H1 (cell line): ENCODE results near the gene ORC2. TPM values are rescaled to one million over a fixed set of nuclear protein-coding genes. Genes with fewer than 3 reads are reported as not detected.
A peak's percentile ranks its signal among the peaks of the same experiment; 100 is the strongest.

Experiments
- CTCF ChIA-PET: fragments of 300-600 bp; sonication (Branson Sonifier 250); formaldehyde crosslinking; loops from one replicate; lab custom pipeline; 2021; ENCODE audit not compliant: partially characterized antibody; lab: Charles Lee
- POLR2A ChIA-PET: fragments of 300-600 bp; sonication (Branson Sonifier 250); formaldehyde crosslinking; loops from one replicate; lab custom pipeline; 2021; ENCODE audit warnings: inconsistent platforms; ENCODE audit not compliant: partially characterized antibody; lab: Charles Lee
- DNase-seq, 2 experiments: peaks; one replicate each; pipeline versions ENCODE4 v3.0.0 to v3.0.0-alpha.2; 2010 to 2022; ENCODE audit warnings: low spot score in 2 of 2, low read depth in 1 of 2, mixed read lengths in 1 of 2
- FAIRE-seq: peaks from 2 replicates; lab custom pipeline; 2011; peaks lifted over from hg19 to GRCh38; lab: Jason Lieb, UNC
- H2AFZ ChIP-seq: 2 replicates; pipeline ENCODE4 v1.8.1; 2012; ENCODE audit warnings: low read length, inconsistent platforms
- H2AK5ac ChIP-seq: 2 replicates; pipeline ENCODE4 v1.6.1; 2013; ENCODE audit warnings: low read depth, low read length
- H2BK120ac ChIP-seq: replicated peaks from 2 replicates; pipeline ENCODE3; 2013; ENCODE audit warnings: low read depth, low read length, inconsistent platforms
- H2BK12ac ChIP-seq: 2 replicates; pipeline ENCODE4 v1.6.1; 2013; ENCODE audit warnings: low read depth, low read length
- H2BK15ac ChIP-seq: 2 replicates; pipeline ENCODE4 v1.6.1; 2013; ENCODE audit warnings: low read length
- H2BK20ac ChIP-seq: 2 replicates; pipeline ENCODE4 v1.6.1; 2013; ENCODE audit warnings: low read length
- H2BK5ac ChIP-seq: 2 replicates; pipeline ENCODE4 v1.6.1; 2013; ENCODE audit warnings: low read depth, low read length
- H3K14ac ChIP-seq: 2 replicates; pipeline ENCODE4 v1.6.1; 2013; ENCODE audit warnings: inconsistent platforms; ENCODE audit not compliant: insufficient read length
- H3K18ac ChIP-seq: 2 replicates; pipeline ENCODE4 v1.6.1; 2013; ENCODE audit warnings: low read length; ENCODE audit errors: extremely low read depth
- H3K23ac ChIP-seq: 2 replicates; pipeline ENCODE4 v1.6.1; 2013; ENCODE audit warnings: inconsistent platforms; ENCODE audit not compliant: insufficient read length
- H3K23me2 ChIP-seq: 2 replicates; pipeline ENCODE4 v1.6.1; 2013; ENCODE audit warnings: low read depth, low read length
- H3K27ac ChIP-seq: 2 replicates; pipeline ENCODE4 v1.6.1; 2011; ENCODE audit warnings: low read depth, low read length, inconsistent platforms
- H3K27me3 ChIP-seq, 4 experiments: replicated peaks in 1 of 4; 1 replicate in 1 of 4; 2 replicates in 3 of 4; pipeline versions ENCODE4 v1.6.1 to v1.8.1; 2011 to 2013; ENCODE audit warnings: low read length in 3 of 4, mild to moderate bottlenecking in 3 of 4, inconsistent platforms in 2 of 4, mixed read lengths in 2 of 4, moderate library complexity in 1 of 4; ENCODE audit not compliant: control insufficient read depth in 3 of 4, insufficient read depth in 3 of 4; ENCODE audit errors: extremely low read depth in 1 of 4
- H3K36me3 ChIP-seq, 4 experiments: 2 replicates each; pipeline versions ENCODE4 v1.6.1 to v1.8.1; 2011 to 2013; ENCODE audit warnings: mild to moderate bottlenecking in 4 of 4, low read length in 3 of 4, moderate library complexity in 2 of 4, control low read depth in 1 of 4, inconsistent platforms in 1 of 4; ENCODE audit not compliant: insufficient read depth in 4 of 4, control insufficient read depth in 2 of 4
- H3K4ac ChIP-seq: replicated peaks from 2 replicates; pipeline ENCODE3; 2013; ENCODE audit warnings: low read length, low read depth, mixed read lengths, inconsistent platforms; ENCODE audit not compliant: insufficient read length
- H3K4me1 ChIP-seq, 4 experiments: replicated peaks in 1 of 4; 1 replicate in 1 of 4; 2 replicates in 3 of 4; pipeline versions ENCODE4 v1.6.1 to v1.8.1; 2011 to 2013; ENCODE audit warnings: low read length in 3 of 4, inconsistent platforms in 2 of 4, mixed read lengths in 1 of 4; ENCODE audit not compliant: insufficient read depth in 4 of 4, control insufficient read depth in 3 of 4
- H3K4me2 ChIP-seq, 2 experiments: 2 replicates each; pipeline versions ENCODE4 v1.6.1 to v1.8.1; 2011 to 2013; ENCODE audit warnings: low read depth in 2 of 2, low read length in 2 of 2, control low read depth in 1 of 2, inconsistent platforms in 1 of 2, mild to moderate bottlenecking in 1 of 2; ENCODE audit not compliant: insufficient read depth in 1 of 2
- H3K4me3 ChIP-seq, 4 experiments: fragments of 200-600, 300-600 bp in 1 of 4; sonication (generic), shearing (Covaris generic), sonication (Bioruptor Twin) in 1 of 4; 2 replicates each; pipeline versions ENCODE4 v1.5.1 to v1.8.1; 2011 to 2016; ENCODE audit warnings: low read length in 4 of 4, low read depth in 3 of 4, control low read depth in 2 of 4, inconsistent platforms in 2 of 4, mild to moderate bottlenecking in 2 of 4, mixed read lengths in 1 of 4, moderate library complexity in 1 of 4; ENCODE audit not compliant: insufficient read depth in 2 of 4; ENCODE audit errors: extremely low read depth in 1 of 4
- H3K56ac ChIP-seq: replicated peaks from 2 replicates; pipeline ENCODE3; 2013; ENCODE audit warnings: low read depth, mild to moderate bottlenecking, mixed read lengths, low read length, inconsistent platforms; ENCODE audit not compliant: insufficient read length
- H3K79me1 ChIP-seq: 2 replicates; pipeline ENCODE4 v1.6.1; 2013; ENCODE audit warnings: low read depth, low read length, control low read depth
- H3K79me2 ChIP-seq, 2 experiments: 2 replicates each; pipeline versions ENCODE4 v1.6.1 to v1.8.1; 2012 to 2013; ENCODE audit warnings: low read length in 2 of 2, mild to moderate bottlenecking in 2 of 2, inconsistent platforms in 1 of 2; ENCODE audit not compliant: insufficient read depth in 2 of 2, control insufficient read depth in 1 of 2
- H3K9ac ChIP-seq, 4 experiments: replicated peaks in 1 of 4; 1 replicate in 1 of 4; 2 replicates in 3 of 4; pipeline versions ENCODE4 v1.6.1 to v1.8.1; 2011 to 2013; ENCODE audit warnings: low read depth in 3 of 4, low read length in 3 of 4, control low read depth in 2 of 4, mild to moderate bottlenecking in 2 of 4, moderate library complexity in 2 of 4, inconsistent platforms in 1 of 4; ENCODE audit errors: extremely low read depth in 1 of 4
- H3K9me3 ChIP-seq, 2 experiments: 2 replicates each; pipeline versions ENCODE4 v1.6.1 to v1.8.1; 2012 to 2013; ENCODE audit warnings: mild to moderate bottlenecking in 2 of 2, moderate library complexity in 2 of 2, control low read depth in 1 of 2, inconsistent platforms in 1 of 2, low read depth in 1 of 2, low read length in 1 of 2, mixed read lengths in 1 of 2; ENCODE audit not compliant: insufficient read depth in 2 of 2
- H4K20me1 ChIP-seq, 2 experiments: replicated peaks in 1 of 2; 2 replicates each; pipeline versions ENCODE3 to v1.8.1; 2011 to 2013; ENCODE audit warnings: inconsistent platforms in 2 of 2, low read length in 2 of 2, mild to moderate bottlenecking in 1 of 2; ENCODE audit not compliant: insufficient read depth in 2 of 2, control insufficient read depth in 1 of 2
- H4K5ac ChIP-seq: 2 replicates; pipeline ENCODE4 v1.6.1; 2013; ENCODE audit warnings: low read length, low read depth, mixed read lengths, inconsistent platforms; ENCODE audit not compliant: insufficient read length
- H4K8ac ChIP-seq: 2 replicates; pipeline ENCODE4 v1.8.0; 2013; ENCODE audit warnings: mild to moderate bottlenecking, moderate library complexity, low read length, inconsistent platforms; ENCODE audit not compliant: insufficient read depth; ENCODE audit errors: extremely low read depth
- H4K91ac ChIP-seq: replicated peaks from 2 replicates; pipeline ENCODE3; 2013; ENCODE audit warnings: low read length, mixed read lengths, inconsistent platforms; ENCODE audit not compliant: insufficient read length
- EZH2 ChIP-seq: fragments of 200-600 bp; sonication (generic); IDR thresholded peaks from 2 replicates; pipeline ENCODE4 v1.7.1; 2012; ENCODE audit warnings: low read depth, mild to moderate bottlenecking, moderate library complexity, low read length, inconsistent platforms; ENCODE audit not compliant: severe bottlenecking
- HDAC6 ChIP-seq: IDR thresholded peaks from one replicate; pipeline ENCODE4 v1.7.1; 2012; ENCODE audit warnings: low read depth, mild to moderate bottlenecking, inconsistent platforms, low read length, moderate library complexity
- MAFK ChIP-seq: IDR thresholded peaks from 2 replicates; pipeline ENCODE4 v1.6.1; 2012; ENCODE audit warnings: low read depth, mild to moderate bottlenecking, improper control_type of control experiment, low read length
- PHF8 ChIP-seq: fragments of 200-600 bp; sonication (generic); conservative IDR thresholded peaks from 2 replicates; pipeline ENCODE4 v1.7.1; 2012; ENCODE audit warnings: low read depth, mild to moderate bottlenecking, inconsistent platforms, low read length, moderate library complexity
- TBP ChIP-seq: IDR thresholded peaks from 2 replicates; pipeline ENCODE4 v1.6.1; 2011; ENCODE audit warnings: low read depth, low read length, improper control_type of control experiment
- WGBS, 2 experiments: shearing (Covaris generic) in 1 of 2; methylation state at CpG; one replicate each; pipeline versions ENCODE4 v1.1.6 to v1.1.7; 2013 to 2015; ENCODE audit warnings: low lambda C conversion rate in 2 of 2, mixed read lengths in 2 of 2, inconsistent platforms in 1 of 2, low coverage in 1 of 2, missing lambda C conversion rate in 1 of 2; ENCODE audit not compliant: insufficient replicate concordance in 2 of 2, insufficient coverage in 1 of 2, insufficient read length in 1 of 2; ENCODE audit errors: extremely low coverage in 1 of 2, missing lambda C conversion rate in 1 of 2; 5-methylcytosine and 5-hydroxymethylcytosine counted together
- polyA plus RNA-seq, 7 experiments: library from polyadenylated mRNA; depleted of rRNA in 3 of 7; stranded (reverse) in 5 of 7; unstranded in 2 of 7; fragments of >200 nt in 5 of 7; fragments of 200-250 nt in 2 of 7; gene quantifications; 1 replicate in 5 of 7; 2 replicates in 1 of 7; 4 replicates in 1 of 7; pipeline versions ENCODE4 v1.2.1 to v1.2.3, GENCODE V29; 2011 to 2013; ENCODE audit warnings: missing spikeins in 2 of 7, mixed read lengths in 2 of 7
- total RNA-seq: library from RNA; stranded (reverse); fragmentation: NEBNext Ultra II Directional; extraction: Animal tissue kit (Norgen Biotek cat#: 25700); gene quantifications from 2 replicates; pipeline ENCODE4 v1.2.1, GENCODE V29; 2021

The ORC2 gene
- total and polyA plus RNA-seq, 2 of the 8 experiments (the other 6 are each of a cell fraction or from before 2014, with no cell fraction given) = 7.1 to 89.8 TPM

DNA sequence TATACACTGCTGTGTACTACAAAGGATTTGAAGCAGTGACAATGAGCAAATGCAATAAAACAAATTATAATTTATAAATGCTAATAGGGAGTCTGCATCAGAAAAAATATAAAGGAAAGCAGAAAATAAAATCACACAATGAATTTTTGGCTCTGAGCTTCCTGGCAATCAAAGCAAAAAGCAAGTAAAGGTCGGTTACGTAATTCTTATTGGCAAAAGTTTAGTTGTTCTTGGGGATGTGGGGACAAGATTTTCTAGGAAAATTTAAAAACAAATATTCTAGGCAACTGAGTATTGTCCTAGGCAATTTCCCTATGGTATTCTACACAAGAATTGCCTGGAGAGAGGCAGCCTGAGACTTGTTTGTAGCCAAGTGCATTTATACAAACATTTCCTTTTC lies 1.8 kb downstream of the ORC2 start:
- Histone ChIP-seq H2AK5ac (no peak overlapping the region), H3K56ac (no peak overlapping the region), H2BK15ac (no peak overlapping the region), H3K4me1 (peaks cover 0 to 6% (median 3%) of the 10 kb centered on the region in 4 experiments; a peak in 4 of 7 replicates), H3K4ac (no peak overlapping the region), H3K27ac (no peak overlapping the region), H3K79me1 (no peaks in the 10 kb centered on the region), H3K23ac (no peak overlapping the region), H4K5ac (no peak overlapping the region), H2BK120ac (no peak overlapping the region), H3K18ac (no peak overlapping the region), H3K14ac (no peak overlapping the region), H3K23me2 (peaks cover 2% of the 10 kb centered on the region), H2AFZ (no peak overlapping the region), H2BK5ac (no peak overlapping the region), H4K91ac (no peak overlapping the region), H3K79me2 (peaks cover 8 to 55% of the 10 kb centered on the region in 2 experiments), H2BK12ac (no peak overlapping the region), H2BK20ac (no peak overlapping the region), H3K27me3 (no peaks in the 10 kb centered on the region), H4K8ac (no peak overlapping the region), H4K20me1 (peaks cover 2% of the 10 kb centered on the region in 2 experiments), H3K9ac (no peak overlapping the region), H3K4me2 (peak overlapping the region; percentile 67 to 91; a peak in 2 of 4 replicates), H3K36me3 (peaks cover 7 to 23% (median 13%) of the 10 kb centered on the region in 4 experiments; a peak in 7 of 8 replicates), H3K9me3 (no peaks in the 10 kb centered on the region), H3K4me3 (peak overlapping the region in 2 of 4 experiments; percentile 2 to 91; a peak in 2 of 8 replicates)
- DNase-seq (no peak), FAIRE-seq (no peak)
- TF ChIP-seq PHF8 (no peak), EZH2 (no peak), HDAC6 (no peak), TBP (no peak), MAFK (no peak)
- ChIA-PET CTCF (interaction anchor here (0.6 to 4.8 kb wide), 7 partner anchors 12 to 679 kb away, joined by 3 to 49 read pairs (median 7); partner anchors contain the start of gene CFLAR), POLR2A (no interaction called here)
- 92% methylated on average over 2 of the region's 2 CpGs; no CpG with 5 or more reads in 1 of the 2 experiments for WGBS, 2 experiments
